Measurements from ENCODE around the gene PHLPP1.
A peak's percentile ranks its signal among the peaks of the same experiment; 100 is the strongest.

PHLPP1 gene

DNA sequence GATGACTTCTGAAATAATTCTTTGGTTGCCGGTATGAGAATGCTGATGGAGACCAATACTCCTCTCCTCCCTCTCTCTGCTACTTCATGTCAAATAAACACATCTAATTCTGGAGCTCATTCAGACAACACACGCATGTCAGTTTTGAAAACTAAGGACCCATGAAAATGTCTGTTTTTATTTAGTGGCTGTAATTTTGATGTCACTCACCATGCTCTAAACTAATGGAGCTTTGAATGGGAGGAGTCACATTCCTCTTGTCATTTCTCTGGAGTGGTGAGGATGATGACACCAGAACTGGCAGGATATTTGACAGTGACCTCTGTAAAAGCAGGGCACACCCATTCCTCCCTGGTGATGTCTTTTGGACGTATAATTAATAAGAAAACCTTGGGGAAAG is 163.0 kb downstream of the PHLPP1 start:
- no peak for DNase-seq (ENCODE audit: low read depth)
- H3K4me3 ChIP-seq (ENCODE audit: low read depth, low read length): no peak overlapping the region
- TF ChIP-seq POLR2A (IDR thresholded peaks at IDR 0.05; ENCODE audit: extremely low read depth, insufficient read length): no peak
- TF ChIP-seq MYC (IDR thresholded peaks at IDR 0.05; ENCODE audit: low read depth, low read length): no peak
- TF ChIP-seq CTCF (IDR thresholded peaks at IDR 0.05; ENCODE audit: low read depth, low read length): no peak
- TF ChIP-seq, protein P1, sequence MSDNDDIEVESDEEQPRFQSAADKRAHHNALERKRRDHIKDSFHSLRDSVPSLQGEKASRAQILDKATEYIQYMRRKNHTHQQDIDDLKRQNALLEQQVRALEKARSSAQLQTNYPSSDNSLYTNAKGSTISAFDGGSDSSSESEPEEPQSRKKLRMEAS (IDR thresholded peaks at IDR 0.05; ENCODE audit: low read depth, low read length): no peak

DNA sequence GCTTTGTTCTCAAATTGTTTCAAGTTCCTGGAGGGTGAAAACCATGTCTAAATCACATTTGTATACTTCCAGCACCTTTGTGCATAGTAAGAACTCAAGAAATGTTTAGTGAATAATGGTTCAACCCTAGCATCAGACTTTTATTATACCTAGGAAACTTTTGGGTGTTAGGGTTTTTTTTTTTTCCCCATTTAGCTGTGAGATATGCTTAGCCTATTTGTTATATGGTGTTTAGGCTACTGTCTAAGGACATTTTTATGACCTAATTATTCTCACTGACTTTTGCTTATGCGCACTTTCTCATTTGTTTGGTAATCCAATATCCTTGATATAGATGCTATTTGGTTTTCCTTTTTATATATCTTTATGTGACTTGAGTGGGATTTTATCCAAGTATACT is 164.7 kb downstream of the PHLPP1 start:
- DNase-seq (ENCODE audit: low read depth): no peak

GRCh38 chr18:62880673-62881364 is 165.5 kb downstream of the PHLPP1 start:
- no peak for TF ChIP-seq POLR2A (IDR thresholded peaks at IDR 0.05; ENCODE audit: extremely low read depth, insufficient read length)
- TF ChIP-seq MYC (IDR thresholded peaks at IDR 0.05; ENCODE audit: low read depth, low read length): no peak
- no peak for TF ChIP-seq CTCF (IDR thresholded peaks at IDR 0.05; ENCODE audit: low read depth, low read length)
- TF ChIP-seq, protein P1 (IDR thresholded peaks at IDR 0.05; ENCODE audit: low read depth, low read length): no peak
- H3K4me3 ChIP-seq (ENCODE audit: low read depth, low read length): no peak overlapping the region
- no peak for DNase-seq (ENCODE audit: low read depth)

More for the DNA sequence above, 164.7 kb downstream of the PHLPP1 start:
- TF ChIP-seq CTCF (IDR thresholded peaks at IDR 0.05; ENCODE audit: low read depth, low read length) (no peak), POLR2A (IDR thresholded peaks at IDR 0.05; ENCODE audit: extremely low read depth, insufficient read length) (no peak), MYC (IDR thresholded peaks at IDR 0.05; ENCODE audit: low read depth, low read length) (no peak)
- TF ChIP-seq, protein P1 (IDR thresholded peaks at IDR 0.05; ENCODE audit: low read depth, low read length): no peak
- no peak overlapping the region for H3K4me3 ChIP-seq (ENCODE audit: low read depth, low read length)

DNA sequence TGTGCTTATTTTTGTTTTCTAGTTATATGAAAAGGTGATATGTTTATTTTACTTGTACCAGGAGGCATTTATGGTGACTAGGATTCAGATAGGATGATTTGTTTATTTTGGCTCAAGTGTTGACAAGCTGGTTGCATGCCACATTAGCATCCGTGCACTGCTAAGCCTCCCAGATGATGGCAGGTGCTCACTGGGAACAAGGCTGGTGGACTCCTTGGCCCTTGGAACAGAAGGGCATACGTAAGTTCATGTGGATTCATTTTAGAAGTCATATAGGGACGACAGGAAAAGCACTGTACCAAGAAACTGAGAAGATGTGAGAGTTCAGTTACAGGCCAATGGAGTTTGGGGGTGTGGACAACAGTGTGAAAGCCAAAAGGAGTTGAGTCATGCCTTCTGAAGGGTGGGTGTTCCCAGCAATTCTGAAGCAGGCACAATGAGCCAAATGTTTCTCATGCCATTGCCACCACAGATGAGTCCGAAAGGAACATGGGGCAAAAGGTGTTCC is 166.2 kb downstream of the PHLPP1 start:
- no peak overlapping the region for H3K4me3 ChIP-seq (ENCODE audit: low read depth, low read length)
- TF ChIP-seq, protein P1 (IDR thresholded peaks at IDR 0.05; ENCODE audit: low read depth, low read length): no peak
- TF ChIP-seq MYC (IDR thresholded peaks at IDR 0.05; ENCODE audit: low read depth, low read length) (no peak), POLR2A (IDR thresholded peaks at IDR 0.05; ENCODE audit: extremely low read depth, insufficient read length) (no peak), CTCF (IDR thresholded peaks at IDR 0.05; ENCODE audit: low read depth, low read length) (no peak)
- DNase-seq (ENCODE audit: low read depth): peak; percentile 3

DNA sequence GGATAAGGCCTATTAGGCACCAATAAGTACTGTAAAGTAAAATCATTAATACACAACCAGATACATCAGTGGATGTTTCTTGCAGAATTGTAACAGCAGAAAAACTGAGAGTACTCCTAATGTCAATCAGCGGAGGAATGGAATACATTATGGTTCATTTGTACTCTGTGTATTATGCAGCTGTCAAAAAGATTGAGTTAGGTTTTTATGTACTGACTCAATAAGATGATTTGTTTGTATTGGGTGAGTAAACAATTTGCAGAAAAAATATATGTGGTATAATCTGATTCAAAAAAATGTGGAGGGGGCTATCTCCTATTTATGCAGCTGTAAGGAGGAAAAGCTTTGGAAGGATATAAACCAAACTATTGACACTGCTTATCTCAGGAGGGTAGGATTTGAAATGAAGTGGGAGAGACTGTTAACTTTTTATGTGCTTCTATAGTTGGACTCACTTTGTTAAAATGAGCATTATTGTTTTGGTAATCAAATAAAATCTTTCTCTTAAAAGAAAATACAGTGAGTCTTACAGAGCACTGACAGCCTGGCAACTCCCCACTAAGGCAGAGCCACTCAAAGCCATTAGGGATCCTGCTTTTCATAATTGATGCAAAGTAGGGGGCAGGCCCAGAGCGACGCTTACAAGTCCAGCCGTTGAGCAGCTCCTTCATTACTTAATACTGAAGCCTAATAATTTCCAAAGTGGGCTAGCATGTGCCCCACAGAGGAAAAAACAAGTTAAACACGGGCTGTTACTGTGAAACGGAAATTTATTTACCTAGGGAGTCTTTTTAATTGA is 168.8 kb downstream of the PHLPP1 start:
- TF ChIP-seq CTCF (IDR thresholded peaks at IDR 0.05; ENCODE audit: low read depth, low read length) (no peak), MYC (IDR thresholded peaks at IDR 0.05; ENCODE audit: low read depth, low read length) (no peak), POLR2A (IDR thresholded peaks at IDR 0.05; ENCODE audit: extremely low read depth, insufficient read length) (no peak)
- TF ChIP-seq, protein P1 (IDR thresholded peaks at IDR 0.05; ENCODE audit: low read depth, low read length): no peak
- DNase-seq (ENCODE audit: low read depth): no peak
- no peak overlapping the region for H3K4me3 ChIP-seq (ENCODE audit: low read depth, low read length)

All from NB4 (cell line).